Keratinocyte (primary cell): ENCODE results near the gene NECTIN4. TPM values are rescaled to one million over a fixed set of nuclear protein-coding genes. Genes with fewer than 3 reads are reported as not detected.
"Not testable (repeated sequence)": the region's sequence is repeated elsewhere in the genome, so short reads cannot be mapped to it uniquely, and the experiment has no call there.

Experiments used
- DNase-seq: peaks from one replicate; pipeline ENCODE4 v3.0.0-alpha.2; 2011; ENCODE audit warnings: low read depth, missing footprints, low spot score
- FAIRE-seq: peaks from 2 replicates; lab custom pipeline; 2011; peaks lifted over from hg19 to GRCh38; lab: Jason Lieb, UNC
- H2AFZ ChIP-seq: 2 replicates; pipeline ENCODE4 v1.6.0; 2012; ENCODE audit warnings: low read length, control low read depth, inconsistent platforms; ENCODE audit not compliant: control insufficient read depth
- H3K27ac ChIP-seq: 2 replicates; pipeline ENCODE4 v1.5.1; 2011; ENCODE audit warnings: low read length; ENCODE audit not compliant: control insufficient read depth, insufficient read depth
- H3K27me3 ChIP-seq: 3 replicates; pipeline ENCODE4 v1.6.0; 2011; ENCODE audit warnings: low read length; ENCODE audit not compliant: control insufficient read depth, insufficient read depth; ENCODE audit errors: extremely low read depth
- H3K36me3 ChIP-seq, 2 experiments: 2 replicates in 1 of 2; 3 replicates in 1 of 2; pipeline ENCODE4 v1.5.1; 2011; ENCODE audit warnings: low read length in 2 of 2, mild to moderate bottlenecking in 1 of 2; ENCODE audit not compliant: control insufficient read depth in 2 of 2, insufficient read depth in 2 of 2; ENCODE audit errors: extremely low read depth in 1 of 2
- H3K4me1 ChIP-seq: 3 replicates; pipeline ENCODE4 v1.5.1; 2011; ENCODE audit warnings: low read length; ENCODE audit not compliant: control insufficient read depth, insufficient read depth; ENCODE audit errors: extremely low read depth
- H3K4me2 ChIP-seq: 3 replicates; pipeline ENCODE4 v1.6.0; 2011; ENCODE audit warnings: low read depth, low read length; ENCODE audit not compliant: control insufficient read depth, insufficient read depth; ENCODE audit errors: extremely low read depth
- H3K4me3 ChIP-seq, 3 experiments: fragments of 200-600 bp in 1 of 3; sonication (generic) in 1 of 3; 2 replicates in 2 of 3; 3 replicates in 1 of 3; pipeline ENCODE4 v1.5.1; 2011 to 2016; ENCODE audit warnings: low read length in 3 of 3, mild to moderate bottlenecking in 3 of 3, control low read depth in 2 of 3, inconsistent platforms in 1 of 3, low read depth in 1 of 3, mixed read lengths in 1 of 3, mixed run types in 1 of 3, moderate library complexity in 1 of 3; ENCODE audit not compliant: control insufficient read depth in 2 of 3, insufficient read depth in 2 of 3; ENCODE audit errors: extremely low read depth in 1 of 3
- H3K79me2 ChIP-seq: 2 replicates; pipeline ENCODE4 v1.6.0; 2012; ENCODE audit warnings: low read length; ENCODE audit not compliant: control insufficient read depth, insufficient read depth
- H3K9ac ChIP-seq: 3 replicates; pipeline ENCODE4 v1.6.0; 2011; ENCODE audit warnings: low read length; ENCODE audit not compliant: control insufficient read depth, insufficient read depth; ENCODE audit errors: extremely low read depth
- H3K9me1 ChIP-seq: 3 replicates; pipeline ENCODE4 v1.6.0; 2011; ENCODE audit warnings: low read length; ENCODE audit not compliant: control insufficient read depth, insufficient read depth; ENCODE audit errors: extremely low read depth
- H3K9me3 ChIP-seq: 2 replicates; pipeline ENCODE4 v1.5.1; 2012; ENCODE audit warnings: low read depth, low read length; ENCODE audit not compliant: control insufficient read depth
- H4K20me1 ChIP-seq: 3 replicates; pipeline ENCODE4 v1.6.0; 2011; ENCODE audit warnings: low read length; ENCODE audit not compliant: control insufficient read depth, insufficient read depth; ENCODE audit errors: extremely low read depth
- CTCF ChIP-seq, 3 experiments: IDR thresholded peaks in 1 of 3; conservative IDR thresholded peaks in 1 of 3; optimal IDR thresholded peaks in 1 of 3; 2 replicates in 2 of 3; 3 replicates in 1 of 3; pipeline versions ENCODE3 to v1.5.1; 2011; ENCODE audit warnings: low read length in 3 of 3, mild to moderate bottlenecking in 3 of 3, moderate library complexity in 2 of 3, control low read depth in 1 of 3, inconsistent platforms in 1 of 3; ENCODE audit not compliant: insufficient read depth in 2 of 3; ENCODE audit errors: extremely low read depth in 1 of 3
- EZH2 ChIP-seq: IDR thresholded peaks from one replicate; pipeline ENCODE4 v1.6.1; 2012; ENCODE audit warnings: inconsistent platforms, mild to moderate bottlenecking, low read length, moderate library complexity
- dilution Hi-C: fragments of 300-500 bp; cut with MboI; formaldehyde crosslinking; loops from one replicate; pipeline ENCODE4 v1.7.0; 2020; ENCODE audit warnings: low sequenced_read_pairs; ENCODE audit not compliant: extremely low pct_ligation_motif_present
- polyA plus RNA-seq, 5 experiments: library from polyadenylated mRNA; depleted of rRNA in 3 of 5; stranded (reverse) in 3 of 5; stranded (forward) in 1 of 5; unstranded in 1 of 5; fragments of >200 nt; gene quantifications; 1 replicate in 1 of 5; 2 replicates in 3 of 5; 3 replicates in 1 of 5; pipeline versions ENCODE4 v1.2.1 to v1.2.3, GENCODE V29; 2011 to 2012; ENCODE audit warnings: missing spikeins in 2 of 5, low read depth in 1 of 5, low replicate concordance in 1 of 5

The NECTIN4 gene
- polyA plus RNA-seq, 1 donor (not counting 4 experiments of a cell fraction or from before 2014, with no cell fraction given) = 8.6 TPM

GRCh38 chr1:161066694-161067093 is 22.7 kb downstream of the NECTIN4 start:
- Histone ChIP-seq H2AFZ (no peak overlapping the region), H4K20me1 (no peaks in the 10 kb centered on the region), H3K9me1 (no peaks in the 10 kb centered on the region), H3K9ac (no peak overlapping the region), H3K27me3 (no peaks in the 10 kb centered on the region), H3K4me3 (no peak overlapping the region), H3K79me2 (no peaks in the 10 kb centered on the region), H3K4me2 (no peak overlapping the region), H3K27ac (no peak overlapping the region), H3K36me3 (no peaks in the 10 kb centered on the region), H3K4me1 (peaks cover 17% of the 10 kb centered on the region), H3K9me3 (no peaks in the 10 kb centered on the region)
- TF ChIP-seq CTCF (optimal IDR thresholded peaks at IDR 0.05 in 1 of 3, IDR thresholded peaks at IDR 0.05 in 1 of 3, conservative IDR thresholded peaks at IDR 0.05 in 1 of 3; ENCODE audit: extremely low read depth in 1 of 3, insufficient read depth in 2 of 3, low read length in 3 of 3) (no peak), EZH2 (no peak)
- DNase-seq (no peak), FAIRE-seq (no peak)
- dilution Hi-C loops = no loop called here

GRCh38 chr1:161065681-161066080 is 23.7 kb downstream of the NECTIN4 start:
- H2AFZ ChIP-seq, DNase-seq, H3K9me3 ChIP-seq, H3K27me3 ChIP-seq, H3K4me3 ChIP-seq, H4K20me1 ChIP-seq, H3K4me2 ChIP-seq, H3K27ac ChIP-seq, H3K36me3 ChIP-seq, H3K9me1 ChIP-seq, dilution Hi-C loops, FAIRE-seq, H3K79me2 ChIP-seq, H3K9ac ChIP-seq: not testable (repeated sequence)
- H3K4me1 ChIP-seq = peaks cover 12% of the 10 kb centered on the region

GRCh38 chr1:161063936-161064335 is 25.4 kb downstream of the NECTIN4 start:
- H3K9me3 ChIP-seq, FAIRE-seq, H2AFZ ChIP-seq, H3K4me3 ChIP-seq, H3K27ac ChIP-seq, H3K79me2 ChIP-seq, DNase-seq, H3K9ac ChIP-seq, H3K4me1 ChIP-seq, H3K9me1 ChIP-seq, H3K36me3 ChIP-seq, H3K27me3 ChIP-seq, H3K4me2 ChIP-seq, dilution Hi-C loops, H4K20me1 ChIP-seq: not testable (repeated sequence)
